GM21390 (cell line): ENCODE data around the gene SEC61B.
"Not testable (repeated sequence)": the region's sequence is repeated elsewhere in the genome, so short reads cannot be mapped to it uniquely, and the experiment has no call there.

ENCODE experiments used
- ATAC-seq: cut with Tn5 transposase; IDR thresholded peaks from one replicate; pipeline ENCODE4 v1.9.1; 2021; ENCODE audit not compliant: unreplicated experiment

Gene SEC61B

DNA sequence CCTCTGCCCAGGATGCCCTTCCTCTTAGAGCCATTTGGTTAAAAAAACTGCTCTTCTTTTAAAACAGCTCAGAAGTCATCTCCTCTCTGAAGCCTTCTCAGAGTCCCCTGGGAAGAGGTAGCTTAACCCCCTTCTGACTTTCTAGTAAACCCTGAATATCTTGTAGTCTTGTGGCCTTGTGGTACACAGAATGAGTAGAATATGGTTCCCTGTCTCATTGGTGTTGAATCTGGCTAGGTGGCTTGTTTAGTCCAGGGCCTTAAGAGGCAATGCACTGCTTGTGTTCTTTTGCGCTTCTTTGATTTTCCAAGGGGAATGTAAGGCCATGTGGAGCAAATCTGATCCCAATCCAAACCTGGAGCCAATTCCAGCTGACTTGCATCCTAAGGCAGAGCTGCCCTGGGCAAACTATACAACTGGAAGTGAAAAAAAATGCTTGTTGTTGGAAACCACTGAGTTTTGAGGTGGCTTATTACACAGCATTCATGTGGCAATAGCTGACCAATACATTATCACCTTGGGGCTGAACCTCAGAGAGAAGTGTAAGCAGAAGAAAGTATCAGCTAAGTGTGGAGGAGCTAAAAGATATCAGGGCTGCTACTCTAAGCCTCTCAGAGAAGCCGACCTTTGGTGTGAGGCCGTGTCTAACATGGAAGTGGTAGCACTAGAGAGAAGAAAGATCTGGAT is 31.3 kb upstream of the SEC61B start:
- no peak for ATAC-seq

GRCh38 chr9:99192786-99193465 is 29.2 kb upstream of the SEC61B start:
- ATAC-seq = no peak

DNA sequence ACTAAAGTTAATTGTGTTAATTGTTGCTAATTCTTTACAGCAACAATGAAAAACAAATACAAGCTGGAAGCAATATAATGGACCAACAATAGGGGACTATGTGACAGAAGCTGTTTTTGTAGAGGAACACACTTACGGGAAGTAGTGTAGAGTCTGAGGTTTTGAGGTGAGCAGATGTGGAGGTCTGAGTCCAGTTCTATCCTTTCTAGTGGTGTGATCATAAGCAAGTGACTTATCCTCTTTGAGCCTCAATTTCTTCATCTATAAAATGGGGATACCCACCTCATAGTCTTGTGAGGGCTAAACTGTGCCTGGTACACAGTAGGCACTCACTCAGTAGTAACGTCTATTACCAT is 28.6 kb upstream of the SEC61B start:
- no peak for ATAC-seq

GRCh38 chr9:99196484-99196883 is 25.6 kb upstream of the SEC61B start:
- not testable (repeated sequence) for ATAC-seq

DNA sequence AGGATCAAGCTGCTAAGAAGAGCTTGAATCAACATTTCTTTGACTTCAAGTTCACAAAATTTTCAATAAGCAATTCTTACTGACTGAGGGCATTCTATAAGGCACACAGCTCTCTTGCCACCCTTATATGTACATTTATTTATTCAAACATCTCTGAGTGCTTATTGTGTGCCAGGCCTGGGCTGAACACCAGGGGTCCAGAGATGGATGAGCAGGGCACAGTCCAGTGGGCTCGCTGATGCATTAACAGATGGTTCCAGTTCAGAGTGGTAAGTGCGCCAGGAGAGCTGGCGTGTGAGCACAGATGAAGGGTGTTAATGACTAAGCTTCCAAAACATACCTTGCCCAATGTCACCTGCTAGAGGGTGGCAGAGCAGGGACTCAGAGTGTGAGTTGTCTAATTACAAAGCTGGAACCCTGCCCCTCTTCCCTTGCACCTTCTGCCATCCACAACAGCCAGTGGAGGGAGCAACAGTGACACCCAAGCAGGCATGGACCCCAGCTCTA is 24.9 kb upstream of the SEC61B start:
- ATAC-seq = no peak

DNA sequence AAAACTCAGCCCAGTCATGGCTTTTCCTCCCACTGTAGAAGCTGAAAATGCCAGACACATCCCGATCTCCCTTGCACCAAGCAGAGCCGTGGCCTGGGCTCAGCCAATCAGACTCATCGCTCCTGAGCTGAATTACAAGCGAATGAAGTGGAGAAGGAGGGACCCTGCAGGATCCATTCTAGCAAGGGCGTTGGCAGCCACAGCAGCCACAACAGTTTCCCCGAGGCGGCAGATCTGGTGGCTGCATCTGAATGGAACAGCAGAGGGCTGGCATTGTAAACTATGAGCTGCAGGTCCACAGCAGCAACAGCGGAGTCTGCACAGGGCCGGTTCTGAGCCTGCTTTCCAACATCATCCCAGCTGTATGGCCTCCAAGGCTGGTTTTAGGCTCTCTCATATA is 24.1 kb upstream of the SEC61B start:
- ATAC-seq = no peak

GRCh38 chr9:99199938-99200539 is 22.0 kb upstream of the SEC61B start:
- ATAC-seq = no peak

DNA sequence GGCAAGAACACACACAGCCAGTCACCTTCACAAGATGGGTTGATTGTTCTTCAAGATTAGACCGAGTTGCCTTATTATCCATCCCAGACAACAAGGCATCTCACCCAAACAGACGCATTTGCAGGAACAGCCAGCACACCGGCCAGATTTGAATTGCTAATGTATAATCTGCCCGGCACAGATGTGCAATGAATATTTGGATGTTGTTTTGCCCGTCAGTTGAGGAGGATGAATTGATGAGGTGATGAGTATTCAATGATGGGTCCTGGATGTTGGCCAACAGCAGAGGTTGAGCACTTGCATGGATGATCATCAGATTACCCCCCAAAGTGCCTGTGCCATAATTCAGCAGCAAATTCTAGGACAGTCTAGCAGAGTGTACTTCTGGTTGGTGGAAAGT is 20.5 kb upstream of the SEC61B start:
- ATAC-seq = no peak

DNA sequence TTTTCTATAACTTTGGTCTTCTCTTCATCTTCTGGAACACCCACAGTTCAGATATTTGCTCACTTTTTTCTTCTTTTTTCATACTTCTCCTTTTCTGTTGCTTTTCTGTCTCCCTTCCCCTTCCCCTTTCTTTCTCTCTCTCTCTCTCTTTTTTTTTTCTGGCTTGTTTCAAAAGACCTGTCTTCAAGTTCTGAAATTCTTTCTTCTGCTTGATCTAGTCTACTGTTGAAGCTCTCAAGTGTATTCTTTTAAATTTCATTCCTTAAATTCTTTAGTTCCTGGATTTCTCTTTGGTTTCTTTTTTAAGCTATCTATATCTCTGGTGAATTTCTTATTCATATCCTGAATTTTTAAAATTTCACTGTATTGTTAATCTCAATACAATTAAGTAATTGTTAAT is 11.5 kb upstream of the SEC61B start:
- no peak for ATAC-seq

- ATAC-seq = no peak
Measured at GRCh38 chr9:99211746-99212145, 10.3 kb upstream of the SEC61B start.

DNA sequence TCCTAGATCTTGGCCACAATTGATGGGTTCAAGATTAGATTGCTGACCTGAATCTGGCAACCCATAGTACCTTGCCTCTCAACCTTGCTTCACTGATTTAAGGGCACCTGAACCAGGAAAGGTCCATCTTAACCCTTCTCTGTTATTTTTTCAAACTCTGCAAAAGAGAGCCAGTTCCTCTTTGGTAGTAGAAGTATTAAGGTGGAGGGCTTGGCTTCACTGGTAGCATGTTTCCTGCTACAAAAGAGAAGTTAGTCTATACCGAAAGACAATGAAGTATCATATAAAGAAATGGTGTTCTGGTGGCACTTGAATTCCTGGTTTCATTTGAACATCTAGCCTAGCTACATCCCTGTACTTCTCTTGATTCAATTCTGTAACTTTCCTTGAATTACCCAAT is 8.9 kb upstream of the SEC61B start:
- no peak for ATAC-seq

DNA sequence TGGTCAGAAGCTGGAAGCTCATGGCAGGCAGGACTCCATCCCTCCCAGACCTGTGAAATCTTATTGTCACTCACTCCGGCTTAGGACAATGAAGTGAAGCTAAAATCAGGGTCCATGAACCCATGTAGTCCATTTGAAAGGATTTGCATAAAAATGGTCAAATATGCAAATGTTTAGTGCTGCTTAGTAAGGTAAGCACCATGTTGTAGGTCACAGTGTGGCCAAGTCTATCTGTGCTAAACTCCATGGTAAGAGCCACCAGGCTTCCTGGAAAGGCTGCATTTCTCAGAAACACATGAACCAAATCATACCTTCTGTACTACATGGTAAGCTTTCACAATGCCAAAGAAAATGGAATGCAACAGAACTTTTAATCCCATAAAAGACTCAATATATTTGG is 6.0 kb upstream of the SEC61B start:
- ATAC-seq = no peak

- ATAC-seq = no peak
Measured at GRCh38 chr9:99220011-99220410, 2.1 kb upstream of the SEC61B start.

DNA sequence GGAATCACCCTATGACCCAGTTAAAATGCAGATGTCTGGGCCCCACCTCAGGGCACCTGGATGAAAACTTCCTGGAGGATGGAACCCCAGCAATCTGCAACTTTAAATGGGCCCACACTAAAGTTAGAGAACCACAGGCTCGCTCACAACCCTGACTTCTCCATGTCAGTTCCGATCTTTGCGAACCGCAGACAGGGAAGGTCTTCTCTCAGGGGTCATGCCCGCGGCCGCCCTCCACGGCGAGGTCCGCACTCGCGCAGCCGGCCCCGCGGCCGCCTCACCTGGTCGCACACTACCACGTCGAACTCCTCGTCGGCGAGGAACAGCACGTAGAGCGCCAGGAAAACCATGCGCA is 839 bp upstream of the SEC61B start:
- no peak for ATAC-seq

GRCh38 chr9:99222416-99223270 is 561 bp downstream of the SEC61B start:
- ATAC-seq = peak; percentile 10

GRCh38 chr9:99224445-99224844 is 2.4 kb downstream of the SEC61B start:
- no peak for ATAC-seq

DNA sequence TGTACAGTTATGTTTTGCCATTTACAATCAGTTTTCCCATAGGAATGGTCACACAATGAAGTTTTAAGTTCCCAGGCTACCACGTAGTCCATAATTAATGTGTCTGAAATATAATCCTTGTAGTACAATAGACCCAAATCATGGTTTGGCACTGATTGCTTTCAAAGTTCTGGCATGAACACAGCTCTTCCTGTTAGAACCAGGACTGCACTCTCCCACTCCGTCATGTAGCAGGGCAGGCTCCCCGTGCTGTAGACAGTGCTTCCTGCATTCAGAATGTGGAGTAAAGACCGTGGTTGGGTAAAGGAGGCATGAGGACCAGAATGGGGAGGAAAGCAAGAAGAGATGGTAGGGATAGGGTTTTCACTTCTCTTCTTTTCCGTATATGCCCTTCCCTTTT is 4.0 kb downstream of the SEC61B start:
- ATAC-seq = no peak

GRCh38 chr9:99230206-99230605 is 8.1 kb downstream of the SEC61B start:
- no peak for ATAC-seq

GRCh38 chr9:99231711-99232110 is 9.6 kb downstream of the SEC61B start:
- ATAC-seq = no peak

GRCh38 chr9:99234618-99235017 is 12.5 kb downstream of the SEC61B start:
- no peak for ATAC-seq

- ATAC-seq = no peak
Measured at GRCh38 chr9:99235069-99235468, 13.0 kb downstream of the SEC61B start.
